Breast epithelium (tissue), 3 donors: ENCODE measurements around the gene IQCE.

Source experiments
- CTCF ChIP-seq, 3 donors: fragments of 450-650 bp; IDR thresholded peaks; one replicate each; pipeline ENCODE4 v1.5.1; 2016 to 2017; ENCODE audit warnings: antibody characterized with exemption in 3 of 3, mild to moderate bottlenecking in 3 of 3, moderate library complexity in 3 of 3
- POLR2A ChIP-seq: fragments of 450-650 bp; IDR thresholded peaks from one replicate; pipeline ENCODE4 v1.6.1; 2016; ENCODE audit warnings: antibody characterized with exemption, mild to moderate bottlenecking, moderate library complexity

GRCh38 chr7:2587134-2587533, 28.4 kb downstream of the IQCE start:
- no peak for TF ChIP-seq CTCF (IDR thresholded peaks at IDR 0.05)
- TF ChIP-seq POLR2A, result no peak
